Measurements from ENCODE around the gene WFDC1.
A peak's percentile ranks its signal among the peaks of the same experiment; 100 is the strongest.

The WFDC1 gene

GRCh38 chr16:84294531-84295142 lies at the start of gene WFDC1:
TSS of gene WFDC1 (plus strand) at chr16:84294878. CDS start at chr16:84294972, 94 bp downstream.
- no peak within 1 kb of the TSS for H3K4me3 ChIP-seq (ENCODE audit: low read length)
- no peak for TF ChIP-seq CTCF (IDR thresholded peaks at IDR 0.05; ENCODE audit: insufficient read depth, low read depth, low read length, missing control alignments)
- DNase-seq (ENCODE audit: low read depth), result no peak

GRCh38 chr16:84245956-84246678 lies 48.6 kb upstream of the WFDC1 start:
- no peak for TF ChIP-seq CTCF (IDR thresholded peaks at IDR 0.05; ENCODE audit: insufficient read depth, low read depth, low read length, missing control alignments)
- DNase-seq (ENCODE audit: low read depth), result no peak
- no peak overlapping the region for H3K4me3 ChIP-seq (ENCODE audit: low read length)

- no peak for TF ChIP-seq CTCF (IDR thresholded peaks at IDR 0.05; ENCODE audit: insufficient read depth, low read depth, low read length, missing control alignments)
- no peak for DNase-seq (ENCODE audit: low read depth)
- no peak overlapping the region for H3K4me3 ChIP-seq (ENCODE audit: low read length)
These were observed 48.0 kb upstream of the WFDC1 start for GRCh38 chr16:84246679-84247077.

- no peak for TF ChIP-seq CTCF (IDR thresholded peaks at IDR 0.05; ENCODE audit: insufficient read depth, low read depth, low read length, missing control alignments)
- DNase-seq (ENCODE audit: low read depth), result no peak
- no peak overlapping the region for H3K4me3 ChIP-seq (ENCODE audit: low read length)
These were observed 47.3 kb upstream of the WFDC1 start for GRCh38 chr16:84247331-84247730.

GRCh38 chr16:84247844-84248243 lies 46.8 kb upstream of the WFDC1 start:
- no peak for TF ChIP-seq CTCF (IDR thresholded peaks at IDR 0.05; ENCODE audit: insufficient read depth, low read depth, low read length, missing control alignments)
- no peak overlapping the region for H3K4me3 ChIP-seq (ENCODE audit: low read length)
- DNase-seq (ENCODE audit: low read depth), result peak; percentile 84

- no peak for TF ChIP-seq CTCF (IDR thresholded peaks at IDR 0.05; ENCODE audit: insufficient read depth, low read depth, low read length, missing control alignments)
- DNase-seq (ENCODE audit: low read depth), result no peak
- no peak overlapping the region for H3K4me3 ChIP-seq (ENCODE audit: low read length)
These were observed 42.5 kb upstream of the WFDC1 start for GRCh38 chr16:84252184-84252583.

GRCh38 chr16:84253173-84253572 lies 41.5 kb upstream of the WFDC1 start:
- TF ChIP-seq CTCF (IDR thresholded peaks at IDR 0.05; ENCODE audit: insufficient read depth, low read depth, low read length, missing control alignments), result no peak
- no peak overlapping the region for H3K4me3 ChIP-seq (ENCODE audit: low read length)
- DNase-seq (ENCODE audit: low read depth), result no peak
